HepG2 (cell line): Measurements from ENCODE around the gene STAC. TPM values are rescaled to one million over a fixed set of nuclear protein-coding genes. Genes with fewer than 3 reads are reported as not detected.

Experiments used
- ATAC-seq: fragments of 200-7000 bp; cut with Tn5 transposase; 3 replicates; pipeline ENCODE4 v1.9.1; 2020; ENCODE audit warnings: mild to moderate bottlenecking, moderate library complexity
- BruUV-seq: library from RNA; stranded (reverse); fragments of 400-500 nt; replicated peaks from 2 replicates; lab custom pipeline; 2021; lab: Mats Ljungman, UMichigan
- CTCF ChIA-PET: fragments of 300-600 bp; formaldehyde crosslinking; extraction: SDS; loops from one replicate; lab custom pipeline; 2021; ENCODE audit warnings: low total read pairs, inconsistent platforms, low intra/inter-chr PET ratio; lab: Yijun Ruan, JAX
- POLR2A ChIA-PET: fragments of 350-600 bp; sonication (Branson Sonifier 250); formaldehyde crosslinking; loops from one replicate; lab custom pipeline; 2020; ENCODE audit warnings: antibody characterized with exemption, inconsistent platforms; lab: Yijun Ruan, JAX
- DNase-seq: peaks from one replicate; pipeline ENCODE4 v3.0.0-alpha.2; 2015; ENCODE audit warnings: low spot score
- FAIRE-seq: peaks from 3 replicates; lab custom pipeline; 2011; peaks lifted over from hg19 to GRCh38; lab: Jason Lieb, UNC
- H2AFZ ChIP-seq: one replicate; pipeline ENCODE4 v1.6.1; 2011; ENCODE audit warnings: low read length, inconsistent platforms
- H3K27ac ChIP-seq: fragments of 300-600 bp; 3 replicates; pipeline ENCODE4 v1.8.0; 2011; ENCODE audit warnings: mixed run types, mild to moderate bottlenecking, mixed read lengths, low read length, inconsistent platforms; ENCODE audit not compliant: insufficient read depth; ENCODE audit errors: extremely low read length
- H3K27me3 ChIP-seq, 2 experiments: fragments of 200-600 bp in 1 of 2; 2 replicates in 1 of 2; 3 replicates in 1 of 2; pipeline versions ENCODE4 v1.6.0 to v1.8.0; 2011; ENCODE audit warnings: low read length in 2 of 2, mild to moderate bottlenecking in 2 of 2, moderate library complexity in 2 of 2, inconsistent platforms in 1 of 2; ENCODE audit not compliant: insufficient read depth in 2 of 2, control insufficient read depth in 1 of 2
- H3K36me3 ChIP-seq, 2 experiments: fragments of 200-600 bp in 1 of 2; replicated peaks in 1 of 2; 2 replicates in 1 of 2; 3 replicates in 1 of 2; pipeline versions ENCODE4 v1.5.1 to v1.8.0; 2011; ENCODE audit warnings: low read length in 2 of 2, inconsistent platforms in 1 of 2; ENCODE audit not compliant: insufficient read depth in 2 of 2, control insufficient read depth in 1 of 2
- H3K4me1 ChIP-seq: 2 replicates; pipeline ENCODE4 v1.5.1; 2012; ENCODE audit warnings: low read length, inconsistent platforms; ENCODE audit not compliant: insufficient read depth
- H3K4me2 ChIP-seq: 2 replicates; pipeline ENCODE4 v1.6.0; 2011; ENCODE audit warnings: low read depth, low read length, inconsistent platforms
- H3K4me3 ChIP-seq, 3 experiments: fragments of 200-600 bp in 1 of 3; sonication (generic), shearing (Covaris generic) in 1 of 3; replicated peaks in 1 of 3; 2 replicates each; pipeline ENCODE4 v1.5.1; 2011 to 2016; ENCODE audit warnings: low read length in 3 of 3, inconsistent platforms in 2 of 3, low read depth in 2 of 3, mild to moderate bottlenecking in 2 of 3, control low read depth in 1 of 3, mixed read lengths in 1 of 3; ENCODE audit not compliant: insufficient read depth in 1 of 3
- H3K79me2 ChIP-seq: one replicate; pipeline ENCODE4 v1.6.1; 2011; ENCODE audit warnings: low read length, inconsistent platforms; ENCODE audit not compliant: insufficient read depth
- H3K9ac ChIP-seq: 2 replicates; pipeline ENCODE4 v1.6.0; 2011; ENCODE audit warnings: mild to moderate bottlenecking, low read depth, low read length, inconsistent platforms; ENCODE audit not compliant: insufficient read depth
- H3K9me3 ChIP-seq: 2 replicates; pipeline ENCODE4 v1.5.1; 2012; ENCODE audit warnings: mild to moderate bottlenecking, low read length
- H4K20me1 ChIP-seq: 2 replicates; pipeline ENCODE4 v1.6.0; 2011; ENCODE audit warnings: inconsistent platforms, mild to moderate bottlenecking, low read length, moderate library complexity; ENCODE audit not compliant: insufficient read depth
- ISL2 ChIP-seq: sonication (generic); formaldehyde crosslinking; IDR thresholded peaks from 2 replicates; pipeline ENCODE4 v1.5.0; 2020; ENCODE audit warnings: missing genetic modification reagents
- MIER2 ChIP-seq: IDR thresholded peaks from 2 replicates; pipeline ENCODE4 v1.6.1; 2016; ENCODE audit warnings: missing biosample characterization, missing genetic modification reagents
- RARG ChIP-seq: sonication (generic); formaldehyde crosslinking; IDR thresholded peaks from 2 replicates; pipeline ENCODE4 v1.4.0; 2020; ENCODE audit warnings: low read depth, mild to moderate bottlenecking, missing genetic modification reagents
- ZNF44 ChIP-seq: sonication (generic); formaldehyde crosslinking; IDR thresholded peaks from 2 replicates; pipeline ENCODE4 v1.5.1; 2020; ENCODE audit warnings: mild to moderate bottlenecking, missing genetic modification reagents
- ZNF543 ChIP-seq: sonication (generic); formaldehyde crosslinking; IDR thresholded peaks from 2 replicates; pipeline ENCODE4 v1.4.0; 2020; ENCODE audit warnings: mild to moderate bottlenecking, missing genetic modification reagents
- ZNF598 ChIP-seq: sonication (generic); formaldehyde crosslinking; IDR thresholded peaks from 2 replicates; pipeline ENCODE4 v1.5.1; 2020; ENCODE audit warnings: mild to moderate bottlenecking, missing genetic modification reagents, borderline replicate concordance
- ZNF672 ChIP-seq: sonication (generic); formaldehyde crosslinking; IDR thresholded peaks from 2 replicates; pipeline ENCODE4 v1.8.1; 2022; ENCODE audit warnings: missing genetic modification reagents
- WGBS: methylation state at CpG from one replicate; pipeline ENCODE4 v1.1.6; 2017; ENCODE audit warnings: low lambda C conversion rate; 5-methylcytosine and 5-hydroxymethylcytosine counted together
- in situ Hi-C: cut with HindIII; loops from 2 replicates; pipeline ENCODE4 v1.10.0; 2017; ENCODE audit warnings: low pct_unique_long_range_greater_than_20kb; ENCODE audit not compliant: extremely low pct_ligation_motif_present
- intact Hi-C: fragments of 100-400 bp; cut with micrococcal nuclease; formaldehyde crosslinking; loops from one replicate; pipeline ENCODE4 v1.10.0; 2022; ENCODE audit not compliant: unreplicated experiment
- polyA plus RNA-seq, 8 experiments: library from polyadenylated mRNA; depleted of rRNA in 3 of 8; stranded (reverse) in 7 of 8; unstranded in 1 of 8; fragments of >200 nt; fragmentation: Illumina TruSeq in 4 of 8; extraction: Trizol in 4 of 8; gene quantifications; 2 replicates each; pipeline versions ENCODE4 v1.2.1 to v1.2.3, GENCODE V29; 2011 to 2016; ENCODE audit warnings: low read depth in 4 of 8, missing spikeins in 1 of 8, mixed read lengths in 1 of 8; ENCODE audit not compliant: insufficient read depth in 1 of 8
- total RNA-seq, 5 experiments: library from RNA; depleted of rRNA; stranded (reverse); fragments of >200 nt; fragmentation: Illumina TruSeq; extraction: Trizol; gene quantifications; 2 replicates each; pipeline ENCODE4 v1.2.3, GENCODE V29; 2016; ENCODE audit warnings: low read depth in 1 of 5
- TF ChIP-seq, protein P1 (sequence below): sonication (generic); formaldehyde crosslinking; IDR thresholded peaks from 2 replicates; pipeline ENCODE4 v1.5.0; 2020; ENCODE audit warnings: mild to moderate bottlenecking, missing genetic modification reagents, borderline replicate concordance
- TF ChIP-seq, protein P2 (sequence below): sonication (generic); formaldehyde crosslinking; IDR thresholded peaks from 2 replicates; pipeline ENCODE4 v1.5.1; 2020; ENCODE audit warnings: mild to moderate bottlenecking, missing genetic modification reagents, borderline replicate concordance
- TF ChIP-seq, protein P3 (sequence below): sonication (generic); formaldehyde crosslinking; conservative IDR thresholded peaks from 2 replicates; pipeline ENCODE4 v1.4.0; 2020; ENCODE audit warnings: missing genetic modification reagents
- TF ChIP-seq, protein P4 (sequence below): sonication (generic); formaldehyde crosslinking; IDR thresholded peaks from 2 replicates; pipeline ENCODE4 v1.4.0; 2020; ENCODE audit warnings: mild to moderate bottlenecking, missing genetic modification reagents

The STAC gene
- total and polyA plus RNA-seq, 2 of the 13 experiments (the other 11 are each of a cell fraction or from before 2014, with no cell fraction given): not detected

DNA sequence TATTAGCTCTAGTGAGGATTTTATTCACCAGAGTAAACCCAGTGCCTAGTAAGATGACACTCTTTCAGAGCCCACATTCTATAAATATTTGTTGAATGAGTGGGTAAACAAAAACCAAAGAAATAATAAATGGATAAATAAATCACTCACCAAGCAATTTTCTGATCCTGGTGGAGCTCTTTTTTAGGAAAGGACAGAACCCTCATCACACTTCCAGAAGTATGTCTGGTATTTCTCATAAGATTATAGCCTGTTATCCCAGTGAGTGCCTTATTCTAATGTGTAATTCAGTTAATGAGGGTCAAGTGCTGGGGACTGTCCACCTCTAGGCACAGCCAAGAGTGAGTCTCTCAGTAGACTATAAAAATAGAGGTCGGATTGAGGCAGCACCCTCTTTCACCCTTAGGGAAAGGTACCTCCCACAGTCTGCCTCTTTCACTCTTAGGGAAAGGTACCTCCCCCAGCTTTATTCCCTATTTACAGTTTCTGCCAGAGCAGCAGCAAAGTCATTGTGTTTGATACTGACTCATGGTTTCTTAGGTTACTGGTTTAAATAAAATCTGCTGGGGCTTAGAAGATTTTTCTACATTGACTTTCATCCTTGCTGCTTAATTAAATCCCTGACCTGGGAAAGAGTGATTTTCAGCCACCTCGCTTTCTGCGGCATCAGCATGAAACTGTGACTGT is 145.0 kb downstream of the STAC start:
- no peaks in the 10 kb centered on the region for H3K36me3 ChIP-seq
- CTCF ChIA-PET: no interaction called here
- no peaks in the 10 kb centered on the region for H4K20me1 ChIP-seq
- H2AFZ ChIP-seq: no peak overlapping the region
- POLR2A ChIA-PET: no interaction called here
- TF ChIP-seq ZNF598 (CRISPR knock-in tag) (no peak), MIER2 (CRISPR knock-in tag) (no peak), ZNF672 (CRISPR knock-in tag) (no peak), ISL2 (CRISPR knock-in tag) (no peak), ZNF543 (no peak), RARG (no peak), ZNF44 (no peak)
- TF ChIP-seq, protein P1, sequence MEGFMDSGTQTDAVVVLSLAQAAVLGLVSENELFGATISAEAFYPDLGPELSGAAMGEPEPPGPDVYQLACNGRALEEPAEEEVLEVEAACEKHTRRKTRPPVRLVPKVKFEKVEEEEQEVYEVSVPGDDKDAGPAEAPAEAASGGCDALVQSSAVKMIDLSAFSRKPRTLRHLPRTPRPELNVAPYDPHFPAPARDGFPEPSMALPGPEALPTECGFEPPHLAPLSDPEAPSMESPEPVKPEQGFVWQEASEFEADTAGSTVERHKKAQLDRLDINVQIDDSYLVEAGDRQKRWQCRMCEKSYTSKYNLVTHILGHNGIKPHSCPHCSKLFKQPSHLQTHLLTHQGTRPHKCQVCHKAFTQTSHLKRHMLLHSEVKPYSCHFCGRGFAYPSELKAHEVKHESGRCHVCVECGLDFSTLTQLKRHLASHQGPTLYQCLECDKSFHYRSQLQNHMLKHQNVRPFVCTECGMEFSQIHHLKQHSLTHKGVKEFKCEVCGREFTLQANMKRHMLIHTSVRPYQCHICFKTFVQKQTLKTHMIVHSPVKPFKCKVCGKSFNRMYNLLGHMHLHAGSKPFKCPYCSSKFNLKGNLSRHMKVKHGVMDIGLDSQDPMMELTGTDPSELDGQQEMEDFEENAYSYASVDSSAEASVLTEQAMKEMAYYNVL (CRISPR knock-in tag): no peak
- TF ChIP-seq, protein P2, sequence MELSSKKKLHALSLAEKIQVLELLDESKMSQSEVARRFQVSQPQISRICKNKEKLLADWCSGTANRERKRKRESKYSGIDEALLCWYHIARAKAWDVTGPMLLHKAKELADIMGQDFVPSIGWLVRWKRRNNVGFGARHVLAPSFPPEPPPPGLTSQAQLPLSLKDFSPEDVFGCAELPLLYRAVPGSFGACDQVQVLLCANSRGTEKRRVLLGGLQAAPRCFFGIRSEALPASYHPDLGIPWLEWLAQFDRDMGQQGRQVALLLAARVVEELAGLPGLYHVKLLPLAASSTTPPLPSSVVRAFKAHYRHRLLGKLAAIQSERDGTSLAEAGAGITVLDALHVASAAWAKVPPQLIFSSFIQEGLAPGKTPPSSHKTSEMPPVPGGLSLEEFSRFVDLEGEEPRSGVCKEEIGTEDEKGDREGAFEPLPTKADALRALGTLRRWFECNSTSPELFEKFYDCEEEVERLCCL: no peak
- TF ChIP-seq, protein P3, sequence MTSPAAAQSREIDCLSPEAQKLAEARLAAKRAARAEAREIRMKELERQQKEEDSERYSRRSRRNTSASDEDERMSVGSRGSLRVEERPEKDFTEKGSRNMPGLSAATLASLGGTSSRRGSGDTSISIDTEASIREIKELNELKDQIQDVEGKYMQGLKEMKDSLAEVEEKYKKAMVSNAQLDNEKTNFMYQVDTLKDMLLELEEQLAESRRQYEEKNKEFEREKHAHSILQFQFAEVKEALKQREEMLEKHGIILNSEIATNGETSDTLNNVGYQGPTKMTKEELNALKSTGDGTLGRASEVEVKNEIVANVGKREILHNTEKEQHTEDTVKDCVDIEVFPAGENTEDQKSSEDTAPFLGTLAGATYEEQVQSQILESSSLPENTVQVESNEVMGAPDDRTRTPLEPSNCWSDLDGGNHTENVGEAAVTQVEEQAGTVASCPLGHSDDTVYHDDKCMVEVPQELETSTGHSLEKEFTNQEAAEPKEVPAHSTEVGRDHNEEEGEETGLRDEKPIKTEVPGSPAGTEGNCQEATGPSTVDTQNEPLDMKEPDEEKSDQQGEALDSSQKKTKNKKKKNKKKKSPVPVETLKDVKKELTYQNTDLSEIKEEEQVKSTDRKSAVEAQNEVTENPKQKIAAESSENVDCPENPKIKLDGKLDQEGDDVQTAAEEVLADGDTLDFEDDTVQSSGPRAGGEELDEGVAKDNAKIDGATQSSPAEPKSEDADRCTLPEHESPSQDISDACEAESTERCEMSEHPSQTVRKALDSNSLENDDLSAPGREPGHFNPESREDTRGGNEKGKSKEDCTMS (CRISPR knock-in tag): no peak
- TF ChIP-seq, protein P4, sequence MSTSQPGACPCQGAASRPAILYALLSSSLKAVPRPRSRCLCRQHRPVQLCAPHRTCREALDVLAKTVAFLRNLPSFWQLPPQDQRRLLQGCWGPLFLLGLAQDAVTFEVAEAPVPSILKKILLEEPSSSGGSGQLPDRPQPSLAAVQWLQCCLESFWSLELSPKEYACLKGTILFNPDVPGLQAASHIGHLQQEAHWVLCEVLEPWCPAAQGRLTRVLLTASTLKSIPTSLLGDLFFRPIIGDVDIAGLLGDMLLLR (CRISPR knock-in tag): no peak
- H3K4me3 ChIP-seq: no peak overlapping the region
- H3K27ac ChIP-seq: no peak overlapping the region
- H3K4me2 ChIP-seq: no peak overlapping the region
- no peaks in the 10 kb centered on the region for H3K79me2 ChIP-seq
- no peak for DNase-seq
- in situ Hi-C loops (loop anchor here (25.0 kb wide), 1 partner anchor 388 kb away; no protein-coding TSS in a partner anchor), intact Hi-C loops (no loop called here)
- 51% methylated on average over 3 of the region's 3 CpGs for WGBS
- no peaks in the 10 kb centered on the region for H3K27me3 ChIP-seq
- no TSS peak for BruUV-seq
- no peak overlapping the region for H3K9ac ChIP-seq
- ATAC-seq: no peak
- no peak for FAIRE-seq
- no peaks in the 10 kb centered on the region for H3K4me1 ChIP-seq
- H3K9me3 ChIP-seq: no peaks in the 10 kb centered on the region
